Neural crest cell (in vitro differentiated cells): ENCODE data around the gene ACADSB. TPM values are rescaled to one million over a fixed set of nuclear protein-coding genes. Genes with fewer than 3 reads are reported as not detected.

ENCODE experiments used
- DNase-seq: peaks from one replicate; pipeline ENCODE4 v3.0.0; 2021; ENCODE audit warnings: low read depth, mixed read lengths, low spot score
- H3K27ac Mint-ChIP-seq: one replicate; pipeline ENCODE4 v1.8.0; 2021; ENCODE audit warnings: mild to moderate bottlenecking, mixed read lengths; ENCODE audit not compliant: unreplicated experiment
- H3K27me3 Mint-ChIP-seq: 2 replicates; pipeline ENCODE4 v1.8.0; 2021; ENCODE audit warnings: low read depth, mild to moderate bottlenecking, mixed read lengths
- H3K36me3 Mint-ChIP-seq: 2 replicates; pipeline ENCODE4 v1.8.0; 2021; ENCODE audit warnings: low read depth, mild to moderate bottlenecking, mixed read lengths
- H3K4me1 Mint-ChIP-seq: 2 replicates; pipeline ENCODE4 v1.8.0; 2021; ENCODE audit warnings: mixed read lengths
- H3K4me3 Mint-ChIP-seq: one replicate; pipeline ENCODE4 v1.8.0; 2021; ENCODE audit warnings: mild to moderate bottlenecking, mixed read lengths
- H3K9me3 Mint-ChIP-seq: 2 replicates; pipeline ENCODE4 v1.8.0; 2021; ENCODE audit warnings: mixed read lengths
- total RNA-seq: library from RNA; stranded (reverse); gene quantifications from 2 replicates; pipeline ENCODE4 v1.2.1, GENCODE V29; 2021
- TF ChIP-seq, protein P1 (sequence below): fragments of 200-600 bp; sonication (generic); conservative IDR thresholded peaks from 2 replicates; pipeline ENCODE4 v1.5.0; 2021; ENCODE audit warnings: antibody characterized with exemption, mild to moderate bottlenecking

ACADSB gene
- total RNA-seq, 1 donor from 2014 or later, result 17.2 TPM

DNA sequence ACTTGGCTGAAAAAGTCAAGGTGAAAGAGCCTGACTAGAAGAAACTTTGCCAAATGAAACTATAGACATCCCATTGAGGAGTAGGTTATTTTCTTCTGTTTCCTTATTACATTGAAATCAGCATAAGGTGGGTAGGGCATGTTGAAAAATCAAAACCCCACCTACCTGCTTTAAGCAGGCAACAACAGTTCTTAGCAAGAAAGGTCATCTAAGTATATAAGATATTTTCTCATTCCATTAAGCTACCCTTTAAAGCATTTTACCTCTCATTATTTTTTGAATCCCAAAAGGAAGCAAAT, 30.8 kb downstream of the ACADSB start:
- no peaks in the 10 kb centered on the region for H3K9me3 Mint-ChIP-seq
- TF ChIP-seq, protein P1, sequence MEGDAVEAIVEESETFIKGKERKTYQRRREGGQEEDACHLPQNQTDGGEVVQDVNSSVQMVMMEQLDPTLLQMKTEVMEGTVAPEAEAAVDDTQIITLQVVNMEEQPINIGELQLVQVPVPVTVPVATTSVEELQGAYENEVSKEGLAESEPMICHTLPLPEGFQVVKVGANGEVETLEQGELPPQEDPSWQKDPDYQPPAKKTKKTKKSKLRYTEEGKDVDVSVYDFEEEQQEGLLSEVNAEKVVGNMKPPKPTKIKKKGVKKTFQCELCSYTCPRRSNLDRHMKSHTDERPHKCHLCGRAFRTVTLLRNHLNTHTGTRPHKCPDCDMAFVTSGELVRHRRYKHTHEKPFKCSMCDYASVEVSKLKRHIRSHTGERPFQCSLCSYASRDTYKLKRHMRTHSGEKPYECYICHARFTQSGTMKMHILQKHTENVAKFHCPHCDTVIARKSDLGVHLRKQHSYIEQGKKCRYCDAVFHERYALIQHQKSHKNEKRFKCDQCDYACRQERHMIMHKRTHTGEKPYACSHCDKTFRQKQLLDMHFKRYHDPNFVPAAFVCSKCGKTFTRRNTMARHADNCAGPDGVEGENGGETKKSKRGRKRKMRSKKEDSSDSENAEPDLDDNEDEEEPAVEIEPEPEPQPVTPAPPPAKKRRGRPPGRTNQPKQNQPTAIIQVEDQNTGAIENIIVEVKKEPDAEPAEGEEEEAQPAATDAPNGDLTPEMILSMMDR, result no peak
- no peak overlapping the region for H3K4me3 Mint-ChIP-seq
- no peak overlapping the region for H3K27ac Mint-ChIP-seq
- H3K4me1 Mint-ChIP-seq, result no peaks in the 10 kb centered on the region
- no peaks in the 10 kb centered on the region for H3K27me3 Mint-ChIP-seq
- H3K36me3 Mint-ChIP-seq, result peaks cover 3% of the 10 kb centered on the region
- no peak for DNase-seq

DNA sequence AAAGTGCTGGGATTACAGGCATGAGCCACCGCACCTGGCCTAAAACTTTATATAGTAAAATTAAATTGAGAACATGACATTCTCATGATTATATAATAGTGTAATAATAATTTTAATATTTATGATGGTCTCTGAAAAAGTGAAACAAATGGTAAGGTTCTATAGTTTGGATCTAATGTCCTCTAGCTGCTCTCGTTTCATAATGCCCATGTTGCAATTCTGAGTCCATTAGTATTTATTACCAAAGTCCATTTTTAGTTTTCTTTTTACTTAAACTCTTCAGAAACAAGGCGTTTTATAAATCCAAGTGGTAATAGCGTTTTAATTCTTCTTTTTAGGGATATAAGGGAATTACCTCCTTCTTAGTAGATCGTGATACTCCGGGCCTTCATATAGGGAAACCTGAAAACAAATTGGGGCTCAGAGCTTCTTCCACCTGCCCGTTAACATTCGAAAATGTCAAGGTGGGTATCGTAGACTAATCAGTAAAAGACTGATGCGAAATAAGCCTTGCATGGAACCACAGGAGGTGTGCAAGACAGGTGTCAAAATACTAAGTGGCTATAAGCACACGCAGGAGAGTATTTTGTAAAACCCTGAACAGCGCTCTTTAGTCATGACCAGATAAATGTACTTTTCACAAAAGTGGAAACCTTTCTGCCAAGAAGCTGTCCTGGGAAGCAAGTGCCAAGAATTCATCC, 34.1 kb downstream of the ACADSB start:
- no peaks in the 10 kb centered on the region for H3K9me3 Mint-ChIP-seq
- no peak for DNase-seq
- TF ChIP-seq, protein P1, result no peak
- H3K27me3 Mint-ChIP-seq, result no peaks in the 10 kb centered on the region
- H3K4me3 Mint-ChIP-seq, result no peak overlapping the region
- H3K27ac Mint-ChIP-seq, result no peak overlapping the region
- H3K4me1 Mint-ChIP-seq, result no peaks in the 10 kb centered on the region
- no peaks in the 10 kb centered on the region for H3K36me3 Mint-ChIP-seq

DNA sequence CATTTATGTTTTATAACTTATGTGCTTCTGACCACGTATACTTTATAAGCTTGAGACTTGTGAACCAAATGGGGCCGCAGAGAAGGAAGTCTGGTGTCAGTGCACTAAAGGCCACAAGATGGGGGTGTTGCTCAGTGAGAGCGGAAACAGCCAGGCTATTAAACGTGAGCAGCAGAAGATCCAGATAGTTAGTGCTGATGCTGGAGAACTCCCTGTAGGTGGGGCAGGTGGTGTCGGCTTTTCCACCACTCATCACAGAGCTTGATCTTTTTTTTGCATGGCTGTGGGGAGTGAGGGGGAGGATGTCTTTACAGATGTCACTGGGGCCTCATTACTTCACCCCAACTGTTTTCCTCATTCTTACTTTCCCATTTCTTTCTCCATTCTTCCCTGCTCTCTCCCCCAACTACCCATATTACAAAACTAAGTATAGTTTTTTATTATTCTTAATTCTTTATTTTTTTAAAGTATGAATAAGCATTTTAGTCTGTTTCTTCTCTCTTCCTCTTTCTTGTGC, 34.7 kb downstream of the ACADSB start:
- no peaks in the 10 kb centered on the region for H3K27me3 Mint-ChIP-seq
- no peak overlapping the region for H3K4me3 Mint-ChIP-seq
- H3K36me3 Mint-ChIP-seq, result peaks cover 4% of the 10 kb centered on the region
- no peaks in the 10 kb centered on the region for H3K9me3 Mint-ChIP-seq
- H3K4me1 Mint-ChIP-seq, result no peaks in the 10 kb centered on the region
- peak; percentile 36 for DNase-seq
- H3K27ac Mint-ChIP-seq, result no peak overlapping the region
- TF ChIP-seq, protein P1, result peak; percentile 86

DNA sequence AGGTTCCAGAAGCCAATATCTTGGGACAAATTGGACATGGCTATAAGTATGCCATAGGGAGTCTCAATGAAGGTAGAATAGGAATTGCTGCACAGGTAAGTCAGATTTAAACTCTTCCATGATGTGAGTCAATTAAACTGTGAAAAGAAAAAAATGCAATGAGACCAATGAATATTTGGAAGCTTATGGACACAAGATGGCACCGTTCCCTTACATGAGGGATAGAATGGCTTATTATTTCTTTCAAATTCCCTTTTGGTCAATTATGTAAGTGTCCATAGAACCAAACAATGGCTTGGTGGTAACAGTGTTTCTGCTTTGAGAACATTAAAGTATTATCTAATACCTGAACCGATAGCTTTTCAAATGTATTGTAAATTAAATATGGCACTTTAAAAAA, 35.6 kb downstream of the ACADSB start:
- TF ChIP-seq, protein P1, result peak; percentile 44
- no peak overlapping the region for H3K27ac Mint-ChIP-seq
- H3K9me3 Mint-ChIP-seq, result no peaks in the 10 kb centered on the region
- no peaks in the 10 kb centered on the region for H3K4me1 Mint-ChIP-seq
- peaks cover 5% of the 10 kb centered on the region for H3K36me3 Mint-ChIP-seq
- H3K27me3 Mint-ChIP-seq, result no peaks in the 10 kb centered on the region
- DNase-seq, result no peak
- H3K4me3 Mint-ChIP-seq, result no peak overlapping the region

- TF ChIP-seq, protein P1, result no peak
- H3K9me3 Mint-ChIP-seq, result no peaks in the 10 kb centered on the region
- H3K27ac Mint-ChIP-seq, result no peak overlapping the region
- H3K27me3 Mint-ChIP-seq, result no peaks in the 10 kb centered on the region
- no peak for DNase-seq
- no peaks in the 10 kb centered on the region for H3K4me1 Mint-ChIP-seq
- no peak overlapping the region for H3K4me3 Mint-ChIP-seq
- peaks cover 10% of the 10 kb centered on the region for H3K36me3 Mint-ChIP-seq
These were observed 37.3 kb downstream of the ACADSB start for GRCh38 chr10:123045961-123046731.
